H9 (cell line): ENCODE measurements around the gene CCM2. TPM values are rescaled to one million over a fixed set of nuclear protein-coding genes. Genes with fewer than 3 reads are reported as not detected.

ENCODE experiments used
- DNase-seq: peaks from one replicate; pipeline ENCODE4 v3.0.0-alpha.2; 2017
- H2AFZ ChIP-seq: one replicate; pipeline ENCODE4 v1.6.1; 2013; ENCODE audit warnings: mild to moderate bottlenecking, low read length, control low read depth, moderate library complexity
- H2AK5ac ChIP-seq: 2 replicates; pipeline ENCODE4 v1.6.1; 2013; ENCODE audit warnings: low read length, control low read depth, mixed read lengths; ENCODE audit not compliant: insufficient read length
- H2BK120ac ChIP-seq: one replicate; pipeline ENCODE4 v1.6.1; 2013; ENCODE audit warnings: low read depth, mild to moderate bottlenecking, low read length, control low read depth, inconsistent platforms; ENCODE audit not compliant: poor library complexity, severe bottlenecking
- H2BK12ac ChIP-seq: 2 replicates; pipeline ENCODE4 v1.6.1; 2013; ENCODE audit warnings: low read length, control low read depth, mixed read lengths, low read depth; ENCODE audit not compliant: insufficient read length
- H2BK15ac ChIP-seq: 2 replicates; pipeline ENCODE4 v1.6.1; 2013; ENCODE audit warnings: low read depth, low read length, control low read depth
- H2BK20ac ChIP-seq: one replicate; pipeline ENCODE4 v1.6.1; 2013; ENCODE audit warnings: low read depth, mild to moderate bottlenecking, low read length, control low read depth, inconsistent platforms; ENCODE audit not compliant: poor library complexity, severe bottlenecking
- H2BK5ac ChIP-seq: 2 replicates; pipeline ENCODE4 v1.6.1; 2013; ENCODE audit warnings: low read length, control low read depth, mixed read lengths; ENCODE audit not compliant: insufficient read length
- H3K14ac ChIP-seq: 2 replicates; pipeline ENCODE4 v1.6.1; 2013; ENCODE audit warnings: low read length, control low read depth; ENCODE audit not compliant: insufficient read depth
- H3K18ac ChIP-seq: 2 replicates; pipeline ENCODE4 v1.6.1; 2013; ENCODE audit warnings: low read depth, mild to moderate bottlenecking, mixed read lengths, low read length, control low read depth; ENCODE audit not compliant: insufficient read length
- H3K23ac ChIP-seq: 2 replicates; pipeline ENCODE4 v1.6.1; 2013; ENCODE audit warnings: low read length, control low read depth, mixed read lengths, low read depth; ENCODE audit not compliant: insufficient read length
- H3K23me2 ChIP-seq: 2 replicates; pipeline ENCODE4 v1.6.1; 2013; ENCODE audit warnings: low read depth, mild to moderate bottlenecking, mixed read lengths, low read length, control low read depth; ENCODE audit not compliant: insufficient read length, poor library complexity, severe bottlenecking
- H3K27ac ChIP-seq: 2 replicates; pipeline ENCODE4 v1.5.1; 2013; ENCODE audit warnings: low read length, control low read depth, mixed read lengths, low read depth; ENCODE audit not compliant: insufficient read length
- H3K27me3 ChIP-seq: 2 replicates; pipeline ENCODE4 v1.6.1; 2013; ENCODE audit warnings: low read length, control low read depth, inconsistent platforms; ENCODE audit not compliant: insufficient read depth
- H3K4ac ChIP-seq: 2 replicates; pipeline ENCODE4 v1.6.1; 2013; ENCODE audit warnings: low read depth, mild to moderate bottlenecking, control low read depth, inconsistent platforms, low read length, moderate library complexity
- H3K4me1 ChIP-seq: 2 replicates; pipeline ENCODE4 v1.6.1; 2013; ENCODE audit warnings: low read length, control low read depth, inconsistent platforms; ENCODE audit not compliant: insufficient read depth
- H3K4me2 ChIP-seq: 2 replicates; pipeline ENCODE4 v1.6.1; 2013; ENCODE audit warnings: low read length, control low read depth, mixed read lengths; ENCODE audit not compliant: insufficient read length, insufficient read depth
- H3K56ac ChIP-seq: 2 replicates; pipeline ENCODE4 v1.6.1; 2013; ENCODE audit warnings: low read depth, mild to moderate bottlenecking, mixed read lengths, low read length, control low read depth; ENCODE audit not compliant: insufficient read length
- H3K79me1 ChIP-seq: 2 replicates; pipeline ENCODE4 v1.6.1; 2013; ENCODE audit warnings: low read depth, mild to moderate bottlenecking, moderate library complexity, low read length, control low read depth, inconsistent platforms; ENCODE audit not compliant: insufficient read depth, poor library complexity, severe bottlenecking
- H3K79me2 ChIP-seq: 2 replicates; pipeline ENCODE4 v1.6.1; 2013; ENCODE audit warnings: low read length, control low read depth, inconsistent platforms; ENCODE audit not compliant: insufficient read depth
- H3K9ac ChIP-seq: 2 replicates; pipeline ENCODE4 v1.6.1; 2013; ENCODE audit warnings: low read length, control low read depth, mixed read lengths; ENCODE audit not compliant: insufficient read length; ENCODE audit errors: extremely low read depth
- H3K9me3 ChIP-seq: one replicate; pipeline ENCODE4 v1.6.1; 2013; ENCODE audit warnings: low read depth, low read length, inconsistent platforms; ENCODE audit not compliant: control insufficient read depth
- H3T11ph ChIP-seq: one replicate; pipeline ENCODE4 v1.6.1; 2013; ENCODE audit warnings: mild to moderate bottlenecking, low read length, control low read depth, inconsistent platforms
- H4K20me1 ChIP-seq: one replicate; pipeline ENCODE4 v1.6.1; 2013; ENCODE audit not compliant: control insufficient read depth, insufficient read length, insufficient read depth
- H4K5ac ChIP-seq: 2 replicates; pipeline ENCODE4 v1.6.1; 2013; ENCODE audit warnings: low read depth, mild to moderate bottlenecking, mixed read lengths, low read length, control low read depth; ENCODE audit not compliant: insufficient read length
- H4K8ac ChIP-seq: replicated peaks from 2 replicates; pipeline ENCODE4 v1.6.1; 2013; ENCODE audit warnings: low read length, control low read depth, mixed read lengths, low read depth; ENCODE audit not compliant: insufficient read length
- H4K91ac ChIP-seq: 2 replicates; pipeline ENCODE4 v1.6.1; 2013; ENCODE audit warnings: low read depth, mild to moderate bottlenecking, moderate library complexity, mixed read lengths, low read length, control low read depth; ENCODE audit not compliant: insufficient read length
- H3K27ac Mint-ChIP-seq, 3 experiments: 2 replicates in 2 of 3; 3 replicates in 1 of 3; pipeline ENCODE4 v1.8.0; 2020 to 2021; ENCODE audit warnings: mixed read lengths in 3 of 3, mild to moderate bottlenecking in 1 of 3, moderate library complexity in 1 of 3
- H3K27me3 Mint-ChIP-seq: 2 replicates; pipeline ENCODE4 v1.8.0; 2021; ENCODE audit warnings: low read depth, mild to moderate bottlenecking, moderate library complexity, mixed read lengths
- H3K36me3 Mint-ChIP-seq, 3 experiments: 2 replicates in 2 of 3; 3 replicates in 1 of 3; pipeline ENCODE4 v1.8.0; 2020 to 2021; ENCODE audit warnings: low read depth in 3 of 3, mixed read lengths in 3 of 3; ENCODE audit not compliant: insufficient read depth in 1 of 3
- H3K4me1 Mint-ChIP-seq, 2 experiments: 2 replicates each; pipeline ENCODE4 v1.8.0; 2020; ENCODE audit warnings: mixed read lengths in 2 of 2
- H3K4me3 Mint-ChIP-seq, 2 experiments: 2 replicates in 1 of 2; 3 replicates in 1 of 2; pipeline ENCODE4 v1.8.0; 2020 to 2021; ENCODE audit warnings: mild to moderate bottlenecking in 2 of 2, mixed read lengths in 2 of 2, moderate library complexity in 1 of 2
- H3K9me3 Mint-ChIP-seq, 2 experiments: 2 replicates in 1 of 2; 3 replicates in 1 of 2; pipeline ENCODE4 v1.8.0; 2020; ENCODE audit warnings: mild to moderate bottlenecking in 2 of 2, mixed read lengths in 2 of 2, moderate library complexity in 1 of 2
- CTCF ChIP-seq: fragments of 200-600 bp; sonication (generic); conservative IDR thresholded peaks from 3 replicates; pipeline ENCODE4 v1.8.0; 2021; ENCODE audit warnings: antibody characterized with exemption, mild to moderate bottlenecking
- WGBS: extraction: QIAGEN DNeasy Blood & Tissue Kit; methylation state at CpG from one replicate; pipeline ENCODE4 v1.1.7; 2013; ENCODE audit warnings: missing lambda C conversion rate, low lambda C conversion rate, mixed read lengths; ENCODE audit not compliant: insufficient read length; ENCODE audit errors: extremely low coverage; 5-methylcytosine and 5-hydroxymethylcytosine counted together
- total RNA-seq: library from RNA; stranded (reverse); gene quantifications from 2 replicates; pipeline ENCODE4 v1.2.1, GENCODE V29; 2021

Gene CCM2
- total RNA-seq, 1 experiment from 2014 or later, result 30.4 TPM

DNA sequence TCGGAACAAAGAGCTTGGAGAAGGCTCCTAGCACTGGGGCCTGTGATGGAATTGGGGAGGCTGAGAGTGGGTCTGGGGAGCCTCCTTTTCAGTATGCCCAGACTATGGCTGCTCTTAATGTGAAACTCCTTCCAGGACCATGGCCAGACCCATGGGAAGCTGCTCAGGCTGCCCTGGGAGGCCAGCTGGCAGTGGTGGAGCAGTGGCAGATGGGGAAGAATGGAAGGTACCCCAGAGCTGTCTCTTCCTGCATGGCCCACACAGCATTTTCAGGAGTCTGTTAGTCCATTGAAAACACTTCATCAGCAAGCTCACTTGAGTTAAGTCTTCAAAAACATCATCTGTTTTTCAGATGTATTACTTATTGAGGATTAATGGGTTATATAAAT is 70.2 kb downstream of the CCM2 start:
- Histone ChIP-seq H3K56ac (no peak overlapping the region), H3K79me1 (no peaks in the 10 kb centered on the region), H3K79me2 (no peaks in the 10 kb centered on the region), H4K8ac (no peak overlapping the region), H3K27ac (no peak overlapping the region), H2BK5ac (no peak overlapping the region), H2BK120ac (no peak overlapping the region), H3K14ac (no peak overlapping the region), H3K27me3 (no peaks in the 10 kb centered on the region), H3K4me1 (no peaks in the 10 kb centered on the region), H4K5ac (no peak overlapping the region), H2BK15ac (no peak overlapping the region), H3K9me3 (no peaks in the 10 kb centered on the region), H2AK5ac (no peak overlapping the region), H2AFZ (no peak overlapping the region), H3K23ac (no peak overlapping the region), H4K91ac (no peak overlapping the region), H3K9ac (no peak overlapping the region), H3K23me2 (no peaks in the 10 kb centered on the region), H2BK12ac (no peak overlapping the region), H3K18ac (no peak overlapping the region), H3K4me2 (no peak overlapping the region), H3T11ph (no peak overlapping the region), H2BK20ac (no peak overlapping the region), H3K4ac (no peak overlapping the region), H4K20me1 (no peaks in the 10 kb centered on the region)
- TF ChIP-seq CTCF, result no peak
- no peak overlapping the region for H3K4me3 Mint-ChIP-seq
- no peak for DNase-seq
- WGBS, result no CpG with 5 or more reads among the region's 1 CpG
- H3K27me3 Mint-ChIP-seq, result no peaks in the 10 kb centered on the region
- no peak overlapping the region; a peak in 1 of 7 replicates for H3K27ac Mint-ChIP-seq
- peaks cover 4 to 50% (median 31%) of the 10 kb centered on the region in 3 experiments; a peak in 6 of 7 replicates for H3K36me3 Mint-ChIP-seq
- H3K4me1 Mint-ChIP-seq, result peaks cover 0 to 7% of the 10 kb centered on the region in 2 experiments; a peak in 1 of 4 replicates
- no peaks in the 10 kb centered on the region; a peak in 1 of 5 replicates for H3K9me3 Mint-ChIP-seq
